Liver (tissue), 9 donors: ENCODE measurements around the gene SLC25A44. TPM values are rescaled to one million over a fixed set of nuclear protein-coding genes. Genes with fewer than 3 reads are reported as not detected.

Source experiments
- DNase-seq: peaks from one replicate; pipeline ENCODE4 v3.0.0-alpha.2; 2017; ENCODE audit warnings: low spot score
- H3K27ac ChIP-seq, 2 donors: one replicate each; pipeline ENCODE4 v1.7.0; 2013; ENCODE audit warnings: inconsistent platforms in 2 of 2, low read length in 2 of 2, control low read depth in 1 of 2, low read depth in 1 of 2, mild to moderate bottlenecking in 1 of 2
- H3K27me3 ChIP-seq, 4 donors: one replicate each; pipeline versions ENCODE4 v1.6.1 to v1.7.0; 2013; ENCODE audit warnings: low read length in 3 of 4, inconsistent platforms in 1 of 4, mild to moderate bottlenecking in 1 of 4, moderate library complexity in 1 of 4; ENCODE audit not compliant: control insufficient read depth in 4 of 4, insufficient read depth in 4 of 4
- H3K36me3 ChIP-seq, 4 donors: one replicate each; pipeline versions ENCODE4 v1.6.1 to v1.7.0; 2013; ENCODE audit warnings: low read length in 3 of 4, mild to moderate bottlenecking in 3 of 4, low read depth in 1 of 4, moderate library complexity in 1 of 4; ENCODE audit not compliant: control insufficient read depth in 4 of 4, insufficient read depth in 3 of 4
- H3K4me1 ChIP-seq, 4 donors: one replicate each; pipeline versions ENCODE4 v1.6.1 to v1.7.0; 2013; ENCODE audit warnings: low read length in 3 of 4, mild to moderate bottlenecking in 3 of 4, moderate library complexity in 1 of 4; ENCODE audit not compliant: control insufficient read depth in 4 of 4, insufficient read depth in 4 of 4
- H3K4me3 ChIP-seq, 3 donors: one replicate each; pipeline versions ENCODE4 v1.6.1 to v1.7.0; 2013; ENCODE audit warnings: low read length in 3 of 3, control low read depth in 1 of 3, low read depth in 1 of 3, mild to moderate bottlenecking in 1 of 3
- H3K9ac ChIP-seq, 2 donors: one replicate each; pipeline ENCODE4 v1.7.0; 2013; ENCODE audit warnings: low read length in 2 of 2, mild to moderate bottlenecking in 2 of 2, moderate library complexity in 2 of 2, control low read depth in 1 of 2, low read depth in 1 of 2
- H3K9me3 ChIP-seq, 4 donors: one replicate each; pipeline versions ENCODE4 v1.6.1 to v1.7.0; 2013; ENCODE audit warnings: low read length in 3 of 4; ENCODE audit not compliant: control insufficient read depth in 4 of 4
- EGR1 ChIP-seq, 2 donors: IDR thresholded peaks; 2 replicates each; pipeline ENCODE4 v1.6.1; 2016 to 2018; ENCODE audit warnings: antibody characterized with exemption in 2 of 2, low read depth in 2 of 2
- GABPA ChIP-seq, 2 donors: IDR thresholded peaks in 1 of 2; conservative IDR thresholded peaks in 1 of 2; 2 replicates each; pipeline ENCODE4 v1.6.1; 2016; ENCODE audit warnings: antibody characterized with exemption in 2 of 2, mild to moderate bottlenecking in 1 of 2, moderate library complexity in 1 of 2
- HNF4A ChIP-seq, 2 donors: conservative IDR thresholded peaks; 2 replicates each; pipeline ENCODE4 v1.6.1; 2016; ENCODE audit warnings: antibody characterized with exemption in 2 of 2, mild to moderate bottlenecking in 2 of 2
- JUND ChIP-seq, 2 donors: IDR thresholded peaks; 2 replicates each; pipeline ENCODE4 v1.6.1; 2016; ENCODE audit warnings: antibody characterized with exemption in 2 of 2
- NR2F2 ChIP-seq: IDR thresholded peaks from 2 replicates; pipeline ENCODE4 v1.6.1; 2016; ENCODE audit warnings: antibody characterized with exemption
- RAD21 ChIP-seq, 2 donors: IDR thresholded peaks; 2 replicates each; pipeline ENCODE4 v1.6.1; 2016; ENCODE audit warnings: antibody characterized with exemption in 2 of 2, mild to moderate bottlenecking in 2 of 2
- WGBS: extraction: QIAGEN DNeasy Blood & Tissue Kit; methylation state at CpG from one replicate; pipeline ENCODE4 v1.1.7; 2013; 5-methylcytosine and 5-hydroxymethylcytosine counted together
- polyA plus RNA-seq, 2 donors: library from polyadenylated mRNA; stranded (reverse) in 1 of 2; unstranded in 1 of 2; fragments of 200-250 nt in 1 of 2; fragments of >200 nt in 1 of 2; fragmentation: Nextera tagmentation in 1 of 2; extraction: Ambion mirVana in 1 of 2; gene quantifications; one replicate each; pipeline versions ENCODE4 v1.2.1 to v1.2.3, GENCODE V29; 2013 to 2015
- total RNA-seq, 2 donors: library from RNA; depleted of rRNA; stranded (reverse); fragments of >200 nt; gene quantifications; one replicate each; pipeline ENCODE4 v1.2.3, GENCODE V29; 2014
- TF ChIP-seq, protein P1 (sequence below): IDR thresholded peaks from 2 replicates; pipeline ENCODE4 v1.6.1; 2016; ENCODE audit warnings: antibody characterized with exemption, mild to moderate bottlenecking
- TF ChIP-seq, protein P2 (sequence below): IDR thresholded peaks from 2 replicates; pipeline ENCODE4 v1.6.1; 2016; ENCODE audit warnings: antibody characterized with exemption
- TF ChIP-seq, protein P3 (sequence below): IDR thresholded peaks from 2 replicates; pipeline ENCODE4 v1.6.1; 2016; ENCODE audit warnings: antibody characterized with exemption
- TF ChIP-seq, protein P4 (sequence below): IDR thresholded peaks from 2 replicates; pipeline ENCODE4 v1.6.1; 2016; ENCODE audit warnings: antibody characterized with exemption
- donor health status: healthy.
- donor health status: healthy.
- donor health status: healthy.
- donor health status: healthy.
- donor health status: healthy.

The SLC25A44 gene
- total and polyA plus RNA-seq, 4 donors, result 10.2 to 21.8 (median 15.9) TPM

DNA sequence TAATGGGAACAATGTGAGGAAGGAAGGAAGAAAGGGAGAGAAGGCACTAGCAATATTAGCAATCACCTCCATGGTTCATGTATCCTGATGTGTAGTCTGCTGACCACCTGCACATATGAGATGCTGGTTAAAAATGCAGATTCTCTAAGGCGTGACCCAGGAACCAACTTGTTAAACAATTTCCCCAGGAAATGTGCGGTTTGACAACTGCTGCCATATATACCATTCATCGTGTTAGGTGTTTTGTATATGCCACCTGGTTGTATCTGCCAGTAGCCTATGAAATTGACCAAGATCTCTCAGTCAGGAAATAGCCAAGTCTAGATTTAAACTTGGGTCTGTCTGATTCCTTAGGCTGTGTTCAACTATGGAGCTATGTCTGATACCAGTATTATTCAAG is 36.4 kb upstream of the SLC25A44 start (continued):
- TF ChIP-seq, protein P1, sequence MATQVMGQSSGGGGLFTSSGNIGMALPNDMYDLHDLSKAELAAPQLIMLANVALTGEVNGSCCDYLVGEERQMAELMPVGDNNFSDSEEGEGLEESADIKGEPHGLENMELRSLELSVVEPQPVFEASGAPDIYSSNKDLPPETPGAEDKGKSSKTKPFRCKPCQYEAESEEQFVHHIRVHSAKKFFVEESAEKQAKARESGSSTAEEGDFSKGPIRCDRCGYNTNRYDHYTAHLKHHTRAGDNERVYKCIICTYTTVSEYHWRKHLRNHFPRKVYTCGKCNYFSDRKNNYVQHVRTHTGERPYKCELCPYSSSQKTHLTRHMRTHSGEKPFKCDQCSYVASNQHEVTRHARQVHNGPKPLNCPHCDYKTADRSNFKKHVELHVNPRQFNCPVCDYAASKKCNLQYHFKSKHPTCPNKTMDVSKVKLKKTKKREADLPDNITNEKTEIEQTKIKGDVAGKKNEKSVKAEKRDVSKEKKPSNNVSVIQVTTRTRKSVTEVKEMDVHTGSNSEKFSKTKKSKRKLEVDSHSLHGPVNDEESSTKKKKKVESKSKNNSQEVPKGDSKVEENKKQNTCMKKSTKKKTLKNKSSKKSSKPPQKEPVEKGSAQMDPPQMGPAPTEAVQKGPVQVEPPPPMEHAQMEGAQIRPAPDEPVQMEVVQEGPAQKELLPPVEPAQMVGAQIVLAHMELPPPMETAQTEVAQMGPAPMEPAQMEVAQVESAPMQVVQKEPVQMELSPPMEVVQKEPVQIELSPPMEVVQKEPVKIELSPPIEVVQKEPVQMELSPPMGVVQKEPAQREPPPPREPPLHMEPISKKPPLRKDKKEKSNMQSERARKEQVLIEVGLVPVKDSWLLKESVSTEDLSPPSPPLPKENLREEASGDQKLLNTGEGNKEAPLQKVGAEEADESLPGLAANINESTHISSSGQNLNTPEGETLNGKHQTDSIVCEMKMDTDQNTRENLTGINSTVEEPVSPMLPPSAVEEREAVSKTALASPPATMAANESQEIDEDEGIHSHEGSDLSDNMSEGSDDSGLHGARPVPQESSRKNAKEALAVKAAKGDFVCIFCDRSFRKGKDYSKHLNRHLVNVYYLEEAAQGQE, result no peak

DNA sequence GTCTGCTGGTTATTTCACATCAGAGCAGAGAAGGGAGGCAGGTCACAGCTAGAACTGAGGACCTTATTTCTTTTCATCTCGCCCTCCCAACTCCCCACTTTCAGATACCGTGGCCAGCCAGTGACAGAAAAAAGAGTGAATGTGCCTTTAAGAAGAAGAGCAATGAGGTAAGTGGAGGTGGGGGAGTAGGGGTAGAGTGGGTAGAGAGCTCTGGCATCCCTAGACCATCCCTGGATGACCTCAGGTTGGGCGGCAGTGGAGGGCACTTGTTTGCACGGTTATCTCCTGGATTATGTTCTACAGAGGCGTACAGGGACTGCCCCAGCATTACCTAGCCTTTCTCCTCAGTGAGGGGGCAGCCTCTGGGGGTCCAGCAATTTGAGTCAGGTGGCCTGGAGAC is 35.9 kb upstream of the SLC25A44 start:
- Histone ChIP-seq H3K36me3 (no peaks in the 10 kb centered on the region), H3K27me3 (no peaks in the 10 kb centered on the region), H3K9me3 (no peaks in the 10 kb centered on the region), H3K27ac (no peak overlapping the region), H3K4me1 (no peaks in the 10 kb centered on the region), H3K4me3 (no peak overlapping the region), H3K9ac (no peak overlapping the region)
- 90% methylated on average over 5 of the region's 5 CpGs for WGBS
- TF ChIP-seq, protein P2, sequence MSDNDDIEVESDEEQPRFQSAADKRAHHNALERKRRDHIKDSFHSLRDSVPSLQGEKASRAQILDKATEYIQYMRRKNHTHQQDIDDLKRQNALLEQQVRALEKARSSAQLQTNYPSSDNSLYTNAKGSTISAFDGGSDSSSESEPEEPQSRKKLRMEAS, result no peak
- TF ChIP-seq JUND (IDR thresholded peaks at IDR 0.05) (no peak), HNF4A (conservative IDR thresholded peaks at IDR 0.05) (no peak), EGR1 (IDR thresholded peaks at IDR 0.05; ENCODE audit: low read depth in 2 of 2) (no peak)
- TF ChIP-seq, protein P3, sequence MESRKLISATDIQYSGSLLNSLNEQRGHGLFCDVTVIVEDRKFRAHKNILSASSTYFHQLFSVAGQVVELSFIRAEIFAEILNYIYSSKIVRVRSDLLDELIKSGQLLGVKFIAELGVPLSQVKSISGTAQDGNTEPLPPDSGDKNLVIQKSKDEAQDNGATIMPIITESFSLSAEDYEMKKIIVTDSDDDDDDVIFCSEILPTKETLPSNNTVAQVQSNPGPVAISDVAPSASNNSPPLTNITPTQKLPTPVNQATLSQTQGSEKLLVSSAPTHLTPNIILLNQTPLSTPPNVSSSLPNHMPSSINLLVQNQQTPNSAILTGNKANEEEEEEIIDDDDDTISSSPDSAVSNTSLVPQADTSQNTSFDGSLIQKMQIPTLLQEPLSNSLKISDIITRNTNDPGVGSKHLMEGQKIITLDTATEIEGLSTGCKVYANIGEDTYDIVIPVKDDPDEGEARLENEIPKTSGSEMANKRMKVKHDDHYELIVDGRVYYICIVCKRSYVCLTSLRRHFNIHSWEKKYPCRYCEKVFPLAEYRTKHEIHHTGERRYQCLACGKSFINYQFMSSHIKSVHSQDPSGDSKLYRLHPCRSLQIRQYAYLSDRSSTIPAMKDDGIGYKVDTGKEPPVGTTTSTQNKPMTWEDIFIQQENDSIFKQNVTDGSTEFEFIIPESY, result no peak
- no peak for DNase-seq

DNA sequence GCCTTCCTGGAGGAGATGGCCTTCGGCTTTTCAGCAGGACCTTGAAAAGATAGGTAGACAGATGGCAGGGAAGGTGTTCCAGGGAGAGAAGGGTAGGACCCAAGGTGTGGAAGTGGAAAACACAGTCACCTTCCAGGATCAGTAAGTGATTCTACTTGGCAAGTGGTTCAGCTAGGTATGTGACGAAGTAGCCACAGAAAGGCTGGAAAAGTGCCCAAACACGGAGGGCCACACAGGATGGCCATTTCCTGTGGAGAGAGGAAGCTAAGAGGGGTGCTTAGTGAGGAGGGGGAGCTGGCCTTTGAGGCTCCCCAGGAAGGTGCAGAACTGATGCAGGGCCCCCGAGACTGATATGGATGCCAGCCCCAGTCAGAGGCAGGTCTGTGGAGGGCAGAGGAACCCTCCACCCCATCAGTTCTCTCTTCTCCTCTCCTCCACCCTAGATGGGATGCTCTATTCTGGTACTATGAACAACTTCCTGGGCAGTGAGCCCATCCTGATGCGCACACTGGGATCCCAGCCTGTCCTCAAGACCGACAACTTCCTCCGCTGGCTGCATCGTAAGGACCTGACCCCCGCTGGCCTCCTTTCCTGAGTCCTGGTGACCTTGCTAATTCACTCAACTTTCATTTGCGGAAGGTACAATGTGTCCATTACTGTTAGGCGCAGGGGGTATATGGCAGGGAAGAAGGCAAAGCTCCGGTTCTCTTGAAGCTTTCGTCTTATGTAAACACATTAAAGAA is 33.7 kb upstream of the SLC25A44 start:
- no peak overlapping the region for H3K9ac ChIP-seq
- TF ChIP-seq NR2F2 (peak; percentile 93), GABPA (IDR thresholded peaks at IDR 0.05 in 1 of 2, conservative IDR thresholded peaks at IDR 0.05 in 1 of 2) (peak; percentile 16 to 56), RAD21 (IDR thresholded peaks at IDR 0.05) (no peak)
- TF ChIP-seq, protein P4, sequence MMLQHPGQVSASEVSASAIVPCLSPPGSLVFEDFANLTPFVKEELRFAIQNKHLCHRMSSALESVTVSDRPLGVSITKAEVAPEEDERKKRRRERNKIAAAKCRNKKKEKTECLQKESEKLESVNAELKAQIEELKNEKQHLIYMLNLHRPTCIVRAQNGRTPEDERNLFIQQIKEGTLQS, result no peak
- no peaks in the 10 kb centered on the region for H3K4me1 ChIP-seq
- no peaks in the 10 kb centered on the region for H3K36me3 ChIP-seq
- 74% methylated on average over 13 of the region's 13 CpGs for WGBS
- H3K27me3 ChIP-seq, result no peaks in the 10 kb centered on the region
- no peak overlapping the region for H3K4me3 ChIP-seq
- no peak for DNase-seq
- peak overlapping the region; percentile 58 to 79 for H3K27ac ChIP-seq
- H3K9me3 ChIP-seq, result no peaks in the 10 kb centered on the region
